ENCODE results near the gene CA10.

CA10 gene

GRCh38 chr17:51661403-51661802 is 497.1 kb downstream of the CA10 start:
- in situ Hi-C loops (cut with HindIII; ENCODE audit: low pct_ligation_motif_present, low pct_unique_long_range_greater_than_20kb, low sequenced_read_pairs) = no loop called here
- DNase-seq = no peak

- in situ Hi-C loops (cut with HindIII; ENCODE audit: low pct_ligation_motif_present, low pct_unique_long_range_greater_than_20kb, low sequenced_read_pairs) = no loop called here
- DNase-seq = no peak
Observed at GRCh38 chr17:51660266-51660665, 498.2 kb downstream of the CA10 start.

GRCh38 chr17:51657224-51657623 is 501.3 kb downstream of the CA10 start:
- in situ Hi-C loops (cut with HindIII; ENCODE audit: low pct_ligation_motif_present, low pct_unique_long_range_greater_than_20kb, low sequenced_read_pairs) = no loop called here
- no peak for DNase-seq

GRCh38 chr17:51653878-51654277 is 504.6 kb downstream of the CA10 start:
- in situ Hi-C loops (cut with HindIII; ENCODE audit: low pct_ligation_motif_present, low pct_unique_long_range_greater_than_20kb, low sequenced_read_pairs) = no loop called here
- no peak for DNase-seq

- in situ Hi-C loops (cut with HindIII; ENCODE audit: low pct_ligation_motif_present, low pct_unique_long_range_greater_than_20kb, low sequenced_read_pairs) = no loop called here
- DNase-seq = no peak
Observed at GRCh38 chr17:51652529-51652928, 506.0 kb downstream of the CA10 start.

- in situ Hi-C loops (cut with HindIII; ENCODE audit: low pct_ligation_motif_present, low pct_unique_long_range_greater_than_20kb, low sequenced_read_pairs) = no loop called here
- no peak for DNase-seq
Observed at GRCh38 chr17:51651513-51652298, 506.8 kb downstream of the CA10 start.

- in situ Hi-C loops (cut with HindIII; ENCODE audit: low pct_ligation_motif_present, low pct_unique_long_range_greater_than_20kb, low sequenced_read_pairs) = no loop called here
- DNase-seq = no peak
Observed at GRCh38 chr17:51650772-51651171, 507.7 kb downstream of the CA10 start.

- no peak for DNase-seq
- in situ Hi-C loops (cut with HindIII; ENCODE audit: low pct_ligation_motif_present, low pct_unique_long_range_greater_than_20kb, low sequenced_read_pairs) = no loop called here
Observed at GRCh38 chr17:51650202-51650601, 508.3 kb downstream of the CA10 start.

GRCh38 chr17:51647826-51648225 is 510.7 kb downstream of the CA10 start:
- no peak for DNase-seq
- in situ Hi-C loops (cut with HindIII; ENCODE audit: low pct_ligation_motif_present, low pct_unique_long_range_greater_than_20kb, low sequenced_read_pairs) = no loop called here

- in situ Hi-C loops (cut with HindIII; ENCODE audit: low pct_ligation_motif_present, low pct_unique_long_range_greater_than_20kb, low sequenced_read_pairs) = no loop called here
- no peak for DNase-seq
Observed at GRCh38 chr17:51647067-51647466, 511.4 kb downstream of the CA10 start.

- DNase-seq = no peak
- in situ Hi-C loops (cut with HindIII; ENCODE audit: low pct_ligation_motif_present, low pct_unique_long_range_greater_than_20kb, low sequenced_read_pairs) = no loop called here
Observed at GRCh38 chr17:51646539-51646938, 512.0 kb downstream of the CA10 start.

- DNase-seq = no peak
- in situ Hi-C loops (cut with HindIII; ENCODE audit: low pct_ligation_motif_present, low pct_unique_long_range_greater_than_20kb, low sequenced_read_pairs) = no loop called here
Observed at GRCh38 chr17:51645056-51645455, 513.5 kb downstream of the CA10 start.

GRCh38 chr17:51643702-51644490 is 514.6 kb downstream of the CA10 start:
- in situ Hi-C loops (cut with HindIII; ENCODE audit: low pct_ligation_motif_present, low pct_unique_long_range_greater_than_20kb, low sequenced_read_pairs) = no loop called here
- no peak for DNase-seq

GRCh38 chr17:51642029-51642428 is 516.5 kb downstream of the CA10 start:
- in situ Hi-C loops (cut with HindIII; ENCODE audit: low pct_ligation_motif_present, low pct_unique_long_range_greater_than_20kb, low sequenced_read_pairs) = no loop called here
- DNase-seq = no peak

- peak; percentile 10 for DNase-seq
- in situ Hi-C loops (cut with HindIII; ENCODE audit: low pct_ligation_motif_present, low pct_unique_long_range_greater_than_20kb, low sequenced_read_pairs) = no loop called here
Observed at GRCh38 chr17:51640108-51640622, 518.3 kb downstream of the CA10 start.

- no peak for DNase-seq
- in situ Hi-C loops (cut with HindIII; ENCODE audit: low pct_ligation_motif_present, low pct_unique_long_range_greater_than_20kb, low sequenced_read_pairs) = no loop called here
Observed at GRCh38 chr17:51638971-51639370, 519.5 kb downstream of the CA10 start.

GRCh38 chr17:51636291-51636690 is 522.2 kb downstream of the CA10 start:
- no peak for DNase-seq
- in situ Hi-C loops (cut with HindIII; ENCODE audit: low pct_ligation_motif_present, low pct_unique_long_range_greater_than_20kb, low sequenced_read_pairs) = no loop called here

GRCh38 chr17:51630101-51630671 is 528.3 kb downstream of the CA10 start:
- no peak for DNase-seq

GRCh38 chr17:51629232-51629631 is 529.3 kb downstream of the CA10 start:
- in situ Hi-C loops (cut with HindIII; ENCODE audit: low pct_ligation_motif_present, low pct_unique_long_range_greater_than_20kb, low sequenced_read_pairs) = no loop called here
- no peak for DNase-seq

More at GRCh38 chr17:51630101-51630671, 528.3 kb downstream of the CA10 start:
- in situ Hi-C loops (cut with HindIII; ENCODE audit: low pct_ligation_motif_present, low pct_unique_long_range_greater_than_20kb, low sequenced_read_pairs) = no loop called here
